Common myeloid progenitor, CD34-positive (primary cell): ENCODE results near the gene ARRB1.
A peak's percentile ranks its signal among the peaks of the same experiment; 100 is the strongest.

Source experiments
- CTCF ChIA-PET: fragments of 350-600 bp; sonication (Branson Sonifier 250); formaldehyde crosslinking; loops from one replicate; lab custom pipeline; 2021; ENCODE audit warnings: antibody characterized with exemption; lab: Charles Lee
- POLR2A ChIA-PET: fragments of 350-600 bp; sonication (Branson Sonifier 250); formaldehyde crosslinking; loops from one replicate; lab custom pipeline; 2021; ENCODE audit warnings: antibody characterized with exemption; lab: Charles Lee
- DNase-seq, 3 donors: peaks; one replicate each; pipeline versions ENCODE4 v3.0.0 to v3.0.0-alpha.2; 2013
- H3K27ac ChIP-seq, 2 experiments: 1 replicate in 1 of 2; 2 replicates in 1 of 2; pipeline ENCODE4 v1.7.0; 2013; ENCODE audit warnings: inconsistent platforms in 2 of 2, low read length in 2 of 2, mild to moderate bottlenecking in 2 of 2, low read depth in 1 of 2, moderate library complexity in 1 of 2; ENCODE audit not compliant: severe bottlenecking in 2 of 2, insufficient read depth in 1 of 2, poor library complexity in 1 of 2
- H3K27me3 ChIP-seq, 5 experiments: replicated peaks in 2 of 5; 1 replicate in 3 of 5; 2 replicates in 2 of 5; pipeline versions ENCODE4 v1.6.1 to v1.7.0; 2013; ENCODE audit warnings: low read length in 4 of 5, mild to moderate bottlenecking in 2 of 5, moderate library complexity in 2 of 5, inconsistent platforms in 1 of 5; ENCODE audit not compliant: insufficient read depth in 5 of 5, control insufficient read depth in 4 of 5
- H3K36me3 ChIP-seq, 4 experiments: 1 replicate in 2 of 4; 2 replicates in 2 of 4; pipeline versions ENCODE4 v1.6.1 to v1.7.0; 2013; ENCODE audit warnings: low read length in 3 of 4, control low read depth in 1 of 4, mild to moderate bottlenecking in 1 of 4; ENCODE audit not compliant: control insufficient read depth in 4 of 4, insufficient read depth in 4 of 4
- H3K4me1 ChIP-seq, 4 experiments: 1 replicate in 3 of 4; 2 replicates in 1 of 4; pipeline versions ENCODE4 v1.6.1 to v1.7.1; 2013; ENCODE audit warnings: low read length in 3 of 4, mild to moderate bottlenecking in 3 of 4, control low read depth in 1 of 4, inconsistent platforms in 1 of 4, moderate library complexity in 1 of 4; ENCODE audit not compliant: control insufficient read depth in 4 of 4, insufficient read depth in 4 of 4; ENCODE audit errors: control extremely low read depth in 1 of 4
- H3K4me3 ChIP-seq, 7 experiments: 1 replicate in 4 of 7; 2 replicates in 3 of 7; pipeline versions ENCODE4 v1.5.1 to v1.7.0; 2013; ENCODE audit warnings: mild to moderate bottlenecking in 7 of 7, low read length in 6 of 7, moderate library complexity in 6 of 7, inconsistent platforms in 2 of 7, low read depth in 2 of 7, control low read depth in 1 of 7; ENCODE audit not compliant: insufficient read depth in 4 of 7, control insufficient read depth in 1 of 7; ENCODE audit errors: extremely low read depth in 1 of 7
- H3K9me3 ChIP-seq, 5 experiments: 1 replicate in 4 of 5; 2 replicates in 1 of 5; pipeline versions ENCODE4 v1.6.1 to v1.7.1; 2013; ENCODE audit warnings: low read length in 4 of 5, mild to moderate bottlenecking in 2 of 5, inconsistent platforms in 1 of 5, low read depth in 1 of 5, moderate library complexity in 1 of 5; ENCODE audit not compliant: control insufficient read depth in 4 of 5, insufficient read depth in 2 of 5; ENCODE audit errors: control extremely low read depth in 1 of 5
- WGBS: methylation state at CpG from one replicate; pipeline ENCODE4 v1.1.5; 2013; ENCODE audit not compliant: insufficient coverage; 5-methylcytosine and 5-hydroxymethylcytosine counted together

The ARRB1 gene

DNA sequence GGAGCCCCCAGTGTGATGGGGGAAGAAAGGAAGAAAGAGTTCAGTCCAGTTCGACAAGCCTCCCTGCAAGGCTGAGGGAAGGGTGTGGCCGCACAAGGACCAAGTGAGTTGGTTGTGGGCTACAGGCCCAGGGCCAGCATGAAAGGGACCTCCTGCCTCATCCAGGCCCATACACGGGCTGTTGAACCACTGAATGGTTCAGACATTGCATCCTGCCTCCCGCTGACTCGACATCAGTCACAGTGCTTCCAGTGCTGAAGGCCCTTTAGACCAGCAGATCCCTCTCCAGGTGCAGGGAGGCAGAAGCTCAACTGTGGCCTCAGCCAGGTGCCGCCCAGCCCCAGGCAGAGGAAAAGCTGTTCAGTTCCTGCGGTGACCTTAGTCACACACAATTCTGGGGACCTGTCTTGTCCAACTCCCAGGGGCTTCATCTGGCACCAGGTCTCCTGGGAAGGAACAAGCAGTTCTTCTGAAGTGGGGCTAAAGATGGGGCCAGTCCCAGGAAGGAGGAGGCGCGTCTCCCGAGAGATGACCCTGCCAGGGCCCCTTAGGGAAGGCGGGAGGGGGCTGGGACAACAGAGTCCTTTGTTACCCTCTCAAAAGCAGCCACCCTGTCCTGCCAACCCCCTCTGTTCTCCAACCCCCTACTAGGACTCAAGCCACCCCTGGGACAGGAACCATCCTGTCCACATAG is 6.6 kb downstream of the ARRB1 start:
- ChIA-PET CTCF (interaction anchor here (1.1 to 2.4 kb wide), 2 partner anchors 40 to 65 kb away, joined by 3 to 6 read pairs; no protein-coding TSS in a partner anchor), POLR2A (no interaction called here)
- H3K4me3 ChIP-seq, result peak overlapping the region in 3 of 7 experiments; percentile 4 to 24 (median 20)
- H3K27ac ChIP-seq, result peak overlapping the region; percentile 8 to 85
- WGBS, result 61% methylated on average over 7 of the region's 11 CpGs
- H3K9me3 ChIP-seq, result no peaks in the 10 kb centered on the region
- DNase-seq, result no peak
- H3K4me1 ChIP-seq, result peaks cover 31 to 100% (median 99%) of the 10 kb centered on the region in 4 experiments
- H3K36me3 ChIP-seq, result peaks cover 0 to 50% (median 6%) of the 10 kb centered on the region in 4 experiments
- H3K27me3 ChIP-seq, result no peaks in the 10 kb centered on the region

- Histone ChIP-seq H3K4me1 (peaks cover 36 to 100% (median 99%) of the 10 kb centered on the region in 4 experiments), H3K4me3 (peak overlapping the region in 1 of 7 experiments; percentile 24), H3K27ac (peak overlapping the region in 1 of 2 experiments; percentile 85), H3K9me3 (no peaks in the 10 kb centered on the region), H3K36me3 (peaks cover 0 to 53% (median 6%) of the 10 kb centered on the region in 4 experiments), H3K27me3 (no peaks in the 10 kb centered on the region)
- ChIA-PET POLR2A (interaction anchor here (1.0 kb wide), 1 partner anchor 10 kb away, joined by 3 read pairs; no protein-coding TSS in a partner anchor), CTCF (interaction anchor here (6.4 to 21.7 kb wide), 3 partner anchors 6 to 39 kb away, joined by 57 to 455 read pairs (median 99); partner anchors contain the start of gene ARRB1)
- 96% methylated on average over 3 of the region's 3 CpGs for WGBS
- no peak for DNase-seq
Observed at GRCh38 chr11:75344186-75344585, 7.3 kb downstream of the ARRB1 start.

DNA sequence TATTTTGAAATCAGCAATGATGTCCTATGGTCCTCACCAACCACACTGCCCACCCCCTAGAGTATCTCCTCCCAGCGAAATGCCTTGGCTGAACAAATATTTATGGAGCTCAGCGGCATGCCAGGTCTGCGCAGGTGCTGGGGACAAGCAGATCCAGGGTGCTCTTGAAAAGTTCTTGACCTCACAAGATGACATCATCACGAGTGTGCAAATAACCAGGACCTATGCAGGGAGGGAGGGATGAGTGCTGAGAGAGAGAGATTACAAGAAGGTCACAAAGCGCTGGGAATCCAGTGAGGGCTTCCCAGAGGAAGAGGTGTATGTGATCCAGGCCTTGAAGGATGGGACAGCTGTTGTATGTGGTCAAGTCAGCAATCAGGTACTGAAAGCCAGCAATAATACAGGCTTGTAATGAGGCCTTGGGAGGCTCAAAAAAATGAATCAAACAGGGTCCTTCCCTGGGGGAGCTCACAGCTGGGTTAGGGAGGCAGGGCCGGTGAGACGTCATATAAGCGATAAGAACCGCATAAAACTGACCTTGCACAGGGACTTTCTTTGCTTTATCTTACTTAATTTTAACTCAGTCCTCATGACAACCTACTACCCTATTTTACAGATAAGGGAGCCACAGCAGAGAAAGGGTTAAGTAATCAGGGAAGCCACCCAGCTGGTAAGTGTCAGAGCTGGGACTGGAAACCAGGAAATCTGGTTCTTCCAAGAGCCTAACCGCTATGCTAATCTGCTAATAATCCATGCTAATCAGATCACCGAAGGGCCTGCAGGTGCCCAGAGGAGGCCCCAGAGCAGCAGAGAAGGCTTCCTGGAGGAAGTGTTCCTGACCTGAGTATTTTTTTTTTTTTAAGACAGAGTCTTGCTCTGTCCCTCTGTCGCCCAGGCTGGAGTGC is 8.2 kb downstream of the ARRB1 start:
- POLR2A ChIA-PET, result interaction anchor here (1.0 to 1.6 kb wide), 2 partner anchors 9 kb away, joined by 3 to 6 read pairs; partner anchors contain the start of gene ARRB1
- WGBS, result 61% methylated on average over 7 of the region's 12 CpGs

GRCh38 chr11:75342231-75342918 is 9.1 kb downstream of the ARRB1 start:
- ChIA-PET CTCF (interaction anchor here (1.0 to 21.7 kb wide), 9 partner anchors 8 to 72 kb away, joined by 3 to 455 read pairs (median 4); partner anchors contain the start of gene ARRB1), POLR2A (interaction anchor here (1.6 kb wide), 1 partner anchor 9 kb away, joined by 6 read pairs; the partner anchor contains the start of gene ARRB1)
- no peak for DNase-seq
- Histone ChIP-seq H3K27me3 (no peaks in the 10 kb centered on the region), H3K4me1 (peaks cover 39 to 100% (median 98%) of the 10 kb centered on the region in 4 experiments), H3K36me3 (peaks cover 0 to 56% (median 3%) of the 10 kb centered on the region in 4 experiments), H3K9me3 (no peaks in the 10 kb centered on the region), H3K27ac (peak overlapping the region; percentile 6 to 85), H3K4me3 (peak overlapping the region in 1 of 7 experiments; percentile 20)
- WGBS, result 81% methylated on average over 14 of the region's 15 CpGs

More for the DNA sequence above, 8.2 kb downstream of the ARRB1 start:
- Histone ChIP-seq H3K27me3 (no peaks in the 10 kb centered on the region), H3K4me1 (peaks cover 35 to 100% (median 99%) of the 10 kb centered on the region in 4 experiments), H3K9me3 (no peaks in the 10 kb centered on the region), H3K4me3 (peak overlapping the region in 1 of 7 experiments; percentile 17), H3K36me3 (peaks cover 0 to 58% (median 5%) of the 10 kb centered on the region in 4 experiments), H3K27ac (peak overlapping the region in 1 of 2 experiments; percentile 85)
- CTCF ChIA-PET, result interaction anchor here (1.0 to 21.7 kb wide), 7 partner anchors 7 to 40 kb away, joined by 3 to 455 read pairs (median 4); partner anchors contain the start of gene ARRB1
- peak in 2 of 3 donors; percentile 39 to 45 for DNase-seq

DNA sequence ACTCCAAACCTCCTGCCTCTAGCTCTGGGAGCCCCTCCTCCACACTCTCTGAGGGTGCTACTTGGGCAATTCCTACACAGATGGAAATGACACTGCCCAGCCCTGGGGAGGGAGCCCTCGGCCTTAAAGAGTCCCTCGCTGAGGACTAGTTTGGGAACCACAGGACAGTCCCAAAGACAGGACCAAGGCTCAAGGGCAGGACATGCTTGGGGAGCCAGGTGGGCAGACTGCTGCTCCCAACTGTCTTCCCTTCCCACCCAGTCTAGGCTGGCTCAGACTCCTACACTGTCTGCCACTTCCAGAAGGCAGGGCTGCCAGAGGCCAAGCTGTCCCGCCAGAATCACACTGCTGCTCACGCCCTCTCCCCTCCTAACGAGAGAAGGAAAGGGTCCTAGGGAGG is 9.8 kb downstream of the ARRB1 start:
- CTCF ChIA-PET, result interaction anchor here (1.5 to 21.7 kb wide), 7 partner anchors 9 to 71 kb away, joined by 3 to 455 read pairs (median 7); partner anchors contain the start of gene ARRB1
- Histone ChIP-seq H3K36me3 (peaks cover 0 to 59% (median 3%) of the 10 kb centered on the region in 4 experiments), H3K9me3 (no peaks in the 10 kb centered on the region), H3K4me3 (peak overlapping the region in 2 of 7 experiments; percentile 0 to 30), H3K4me1 (peaks cover 42 to 100% (median 98%) of the 10 kb centered on the region in 4 experiments), H3K27me3 (no peaks in the 10 kb centered on the region), H3K27ac (peak overlapping the region; percentile 11 to 85)
- no peak for DNase-seq
- POLR2A ChIA-PET, result no interaction called here
- WGBS, result 72% methylated on average over 2 of the region's 5 CpGs
